ENCODE data around the gene DDX24.

DNA sequence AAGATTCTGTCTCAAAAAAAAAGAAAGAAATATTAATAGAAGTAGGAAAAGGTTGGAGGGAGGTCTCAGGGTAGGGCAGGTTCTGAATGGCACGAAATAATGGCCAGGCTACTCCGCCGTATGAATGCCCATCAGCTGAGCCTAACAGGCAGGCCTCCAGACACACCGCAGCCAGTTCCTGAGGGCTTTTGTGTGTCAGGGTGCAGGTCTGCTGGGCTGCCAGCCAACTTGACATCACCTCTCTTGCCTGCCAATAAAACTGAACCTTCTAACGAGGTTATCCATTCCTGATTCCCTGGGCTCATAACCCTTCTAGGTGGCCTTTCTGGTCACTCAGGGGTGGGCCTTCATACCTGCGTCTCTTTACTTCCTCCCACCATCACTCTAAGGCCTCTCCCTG, 32.5 kb upstream of the DDX24 start:
- TF ChIP-seq POLR2A (IDR thresholded peaks at IDR 0.05) = no peak
- TF ChIP-seq, protein P1, sequence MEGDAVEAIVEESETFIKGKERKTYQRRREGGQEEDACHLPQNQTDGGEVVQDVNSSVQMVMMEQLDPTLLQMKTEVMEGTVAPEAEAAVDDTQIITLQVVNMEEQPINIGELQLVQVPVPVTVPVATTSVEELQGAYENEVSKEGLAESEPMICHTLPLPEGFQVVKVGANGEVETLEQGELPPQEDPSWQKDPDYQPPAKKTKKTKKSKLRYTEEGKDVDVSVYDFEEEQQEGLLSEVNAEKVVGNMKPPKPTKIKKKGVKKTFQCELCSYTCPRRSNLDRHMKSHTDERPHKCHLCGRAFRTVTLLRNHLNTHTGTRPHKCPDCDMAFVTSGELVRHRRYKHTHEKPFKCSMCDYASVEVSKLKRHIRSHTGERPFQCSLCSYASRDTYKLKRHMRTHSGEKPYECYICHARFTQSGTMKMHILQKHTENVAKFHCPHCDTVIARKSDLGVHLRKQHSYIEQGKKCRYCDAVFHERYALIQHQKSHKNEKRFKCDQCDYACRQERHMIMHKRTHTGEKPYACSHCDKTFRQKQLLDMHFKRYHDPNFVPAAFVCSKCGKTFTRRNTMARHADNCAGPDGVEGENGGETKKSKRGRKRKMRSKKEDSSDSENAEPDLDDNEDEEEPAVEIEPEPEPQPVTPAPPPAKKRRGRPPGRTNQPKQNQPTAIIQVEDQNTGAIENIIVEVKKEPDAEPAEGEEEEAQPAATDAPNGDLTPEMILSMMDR (IDR thresholded peaks at IDR 0.05) = no peak

Measured in body of pancreas (tissue), 4 donors.